Spleen (tissue), 11 donors: ENCODE data around the gene PLAAT3. TPM values are rescaled to one million over a fixed set of nuclear protein-coding genes. Genes with fewer than 3 reads are reported as not detected.
"Not testable (repeated sequence)": the region's sequence is repeated elsewhere in the genome, so short reads cannot be mapped to it uniquely, and the experiment has no call there.

Experiments
- DNase-seq: peaks from one replicate; pipeline ENCODE4 v3.0.0-alpha.2; 2020
- H3K27ac ChIP-seq, 8 donors: fragments of 200-600 bp; sonication (generic) in 7 of 8; 1 replicate in 4 of 8; 2 replicates in 4 of 8; pipeline versions ENCODE4 v1.5.0 to v1.8.0; 2016 to 2021; ENCODE audit warnings: inconsistent platforms in 4 of 8, mild to moderate bottlenecking in 4 of 8, moderate library complexity in 1 of 8
- H3K27me3 ChIP-seq, 7 donors: fragments of 200-600 bp; sonication (generic) in 6 of 7; replicated peaks in 1 of 7; 1 replicate in 4 of 7; 2 replicates in 3 of 7; pipeline versions ENCODE4 v1.5.0 to v1.8.0; 2016 to 2021; ENCODE audit warnings: inconsistent platforms in 3 of 7, mild to moderate bottlenecking in 1 of 7
- H3K36me3 ChIP-seq, 6 donors: fragments of 200-600 bp; sonication (generic) in 5 of 6; 1 replicate in 4 of 6; 2 replicates in 2 of 6; pipeline versions ENCODE4 v1.5.0 to v1.8.0; 2016 to 2021; ENCODE audit warnings: inconsistent platforms in 2 of 6
- H3K4me1 ChIP-seq, 6 donors: fragments of 200-600 bp; sonication (generic) in 5 of 6; 1 replicate in 3 of 6; 2 replicates in 3 of 6; pipeline versions ENCODE4 v1.5.0 to v1.8.0; 2016 to 2021; ENCODE audit warnings: inconsistent platforms in 3 of 6
- H3K4me3 ChIP-seq, 8 donors: fragments of 200-600 bp; sonication (generic) in 7 of 8; 1 replicate in 4 of 8; 2 replicates in 4 of 8; pipeline versions ENCODE4 v1.5.0 to v1.8.0; 2016 to 2021; ENCODE audit warnings: inconsistent platforms in 4 of 8, mild to moderate bottlenecking in 4 of 8, moderate library complexity in 2 of 8
- H3K9me3 ChIP-seq, 8 donors: fragments of 200-600 bp; sonication (generic) in 7 of 8; 1 replicate in 4 of 8; 2 replicates in 4 of 8; pipeline versions ENCODE4 v1.5.0 to v1.8.0; 2016 to 2021; ENCODE audit warnings: inconsistent platforms in 4 of 8
- POLR2A ChIP-seq, 3 donors: fragments of 450-650 bp; IDR thresholded peaks; one replicate each; pipeline ENCODE4 v1.5.1; 2017; ENCODE audit warnings: antibody characterized with exemption in 3 of 3, mild to moderate bottlenecking in 1 of 3
- POLR2AphosphoS5 ChIP-seq, 3 donors: sonication (generic); formaldehyde crosslinking; IDR thresholded peaks; one replicate each; pipeline ENCODE4 v1.5.1; 2017; ENCODE audit warnings: antibody characterized with exemption in 3 of 3
- WGBS, 5 donors: extraction: QIAGEN DNeasy Blood & Tissue Kit in 3 of 5; methylation state at CpG; one replicate each; pipeline versions ENCODE4 v1.1.5 to v1.1.7; 2013 to 2018; 5-methylcytosine and 5-hydroxymethylcytosine counted together
- intact Hi-C: fragments of 100-400 bp; cut with DNase I; formaldehyde crosslinking; loops from one replicate; pipeline ENCODE4 v1.15.0; 2023; ENCODE audit warnings: low total_unique reads
- polyA plus RNA-seq, 3 donors: library from polyadenylated mRNA; stranded (reverse); fragments of 200-250 nt; gene quantifications; one replicate each; pipeline ENCODE4 v1.2.1, GENCODE V29; 2013
- total RNA-seq, 7 donors: library from RNA; depleted of rRNA in 3 of 7; stranded (reverse); fragments of >200 nt in 3 of 7; fragmentation: NEBNext Ultra II Directional in 4 of 7; extraction: Animal tissue kit (Norgen Biotek cat#: 25700) in 4 of 7; gene quantifications; one replicate each; pipeline versions ENCODE4 v1.1.0 to v1.2.1, GENCODE V29; 2016 to 2021
- TF ChIP-seq, protein P1 (sequence below), 11 experiments: fragments of 200-600 bp in 7 of 11; fragments of 450-650 bp in 4 of 11; sonication (generic) in 4 of 11; IDR thresholded peaks in 8 of 11; conservative IDR thresholded peaks in 3 of 11; 1 replicate in 7 of 11; 2 replicates in 4 of 11; pipeline versions ENCODE4 v1.4.0 to v1.8.0; 2016 to 2021; ENCODE audit warnings: antibody characterized with exemption in 11 of 11, inconsistent platforms in 4 of 11, mild to moderate bottlenecking in 1 of 11
- donor health status: healthy with polysubstance abuse.
- donor health status: DM: no; HTN: no; CAD: no; lungs with moderate emphysema.
- donor health status: DM: no; HTN: no; CAD: no.
- donor health status: Bipolar disorder and iron deficiency.
- donor health status: healthy.
- donor health status: DM: no; HTN: no; CAD: no.
- donor health status: DM: yes; HTN: yes; CAD: no.

The PLAAT3 gene
- total and polyA plus RNA-seq, 10 donors: 14.5 to 35.1 (median 24.7) TPM

DNA sequence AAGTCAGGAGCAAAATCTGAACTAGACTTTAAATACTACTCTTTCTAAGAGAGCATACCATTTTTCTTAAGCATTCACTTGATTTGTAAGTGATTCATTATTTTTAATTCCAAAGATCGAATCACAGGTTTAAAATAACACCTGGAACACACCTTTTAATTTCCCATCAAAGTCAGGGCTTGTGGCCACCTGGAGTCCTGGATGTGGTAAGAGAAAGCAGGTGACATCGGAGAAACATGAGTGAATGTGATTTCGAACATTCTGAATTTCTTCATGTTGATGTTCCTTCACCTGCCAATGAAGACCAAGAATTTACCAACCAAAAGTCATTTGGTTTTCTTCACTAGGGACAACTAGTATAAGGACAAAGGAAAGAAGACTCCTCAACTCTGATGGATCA, 29.0 kb upstream of the PLAAT3 start:
- H3K9me3 ChIP-seq: no peaks in the 10 kb centered on the region
- H3K4me3 ChIP-seq: no peak overlapping the region
- H3K27me3 ChIP-seq: no peaks in the 10 kb centered on the region
- H3K4me1 ChIP-seq: peaks cover 0 to 13% (median 0%) of the 10 kb centered on the region in 6 donors
- H3K27ac ChIP-seq: no peak overlapping the region
- no peak for DNase-seq
- 95 to 98% (median 97%) methylated on average over 3 of the region's 3 CpGs for WGBS, 5 donors
- intact Hi-C loops: no loop called here
- TF ChIP-seq, protein P1, sequence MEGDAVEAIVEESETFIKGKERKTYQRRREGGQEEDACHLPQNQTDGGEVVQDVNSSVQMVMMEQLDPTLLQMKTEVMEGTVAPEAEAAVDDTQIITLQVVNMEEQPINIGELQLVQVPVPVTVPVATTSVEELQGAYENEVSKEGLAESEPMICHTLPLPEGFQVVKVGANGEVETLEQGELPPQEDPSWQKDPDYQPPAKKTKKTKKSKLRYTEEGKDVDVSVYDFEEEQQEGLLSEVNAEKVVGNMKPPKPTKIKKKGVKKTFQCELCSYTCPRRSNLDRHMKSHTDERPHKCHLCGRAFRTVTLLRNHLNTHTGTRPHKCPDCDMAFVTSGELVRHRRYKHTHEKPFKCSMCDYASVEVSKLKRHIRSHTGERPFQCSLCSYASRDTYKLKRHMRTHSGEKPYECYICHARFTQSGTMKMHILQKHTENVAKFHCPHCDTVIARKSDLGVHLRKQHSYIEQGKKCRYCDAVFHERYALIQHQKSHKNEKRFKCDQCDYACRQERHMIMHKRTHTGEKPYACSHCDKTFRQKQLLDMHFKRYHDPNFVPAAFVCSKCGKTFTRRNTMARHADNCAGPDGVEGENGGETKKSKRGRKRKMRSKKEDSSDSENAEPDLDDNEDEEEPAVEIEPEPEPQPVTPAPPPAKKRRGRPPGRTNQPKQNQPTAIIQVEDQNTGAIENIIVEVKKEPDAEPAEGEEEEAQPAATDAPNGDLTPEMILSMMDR (IDR thresholded peaks at IDR 0.05 in 8 of 11, conservative IDR thresholded peaks at IDR 0.05 in 3 of 11): no peak
- TF ChIP-seq POLR2AphosphoS5 (IDR thresholded peaks at IDR 0.05): no peak
- H3K36me3 ChIP-seq: peaks cover 0 to 95% (median 42%) of the 10 kb centered on the region in 6 donors

GRCh38 chr11:63641727-63642126, 27.5 kb upstream of the PLAAT3 start:
- TF ChIP-seq, protein P1 (IDR thresholded peaks at IDR 0.05 in 8 of 11, conservative IDR thresholded peaks at IDR 0.05 in 3 of 11): no peak
- TF ChIP-seq POLR2A (IDR thresholded peaks at IDR 0.05): no peak
- no peak for TF ChIP-seq POLR2AphosphoS5 (IDR thresholded peaks at IDR 0.05)
- H3K27ac ChIP-seq: peak overlapping the region in 1 of 8 donors; percentile 11
- DNase-seq: no peak
- intact Hi-C loops: no loop called here
- H3K27me3 ChIP-seq: no peaks in the 10 kb centered on the region
- H3K36me3 ChIP-seq: peaks cover 0 to 92% (median 46%) of the 10 kb centered on the region in 6 donors
- no peak overlapping the region for H3K4me3 ChIP-seq
- no peaks in the 10 kb centered on the region for H3K9me3 ChIP-seq
- peaks cover 0 to 13% (median 0%) of the 10 kb centered on the region in 6 donors for H3K4me1 ChIP-seq

DNA sequence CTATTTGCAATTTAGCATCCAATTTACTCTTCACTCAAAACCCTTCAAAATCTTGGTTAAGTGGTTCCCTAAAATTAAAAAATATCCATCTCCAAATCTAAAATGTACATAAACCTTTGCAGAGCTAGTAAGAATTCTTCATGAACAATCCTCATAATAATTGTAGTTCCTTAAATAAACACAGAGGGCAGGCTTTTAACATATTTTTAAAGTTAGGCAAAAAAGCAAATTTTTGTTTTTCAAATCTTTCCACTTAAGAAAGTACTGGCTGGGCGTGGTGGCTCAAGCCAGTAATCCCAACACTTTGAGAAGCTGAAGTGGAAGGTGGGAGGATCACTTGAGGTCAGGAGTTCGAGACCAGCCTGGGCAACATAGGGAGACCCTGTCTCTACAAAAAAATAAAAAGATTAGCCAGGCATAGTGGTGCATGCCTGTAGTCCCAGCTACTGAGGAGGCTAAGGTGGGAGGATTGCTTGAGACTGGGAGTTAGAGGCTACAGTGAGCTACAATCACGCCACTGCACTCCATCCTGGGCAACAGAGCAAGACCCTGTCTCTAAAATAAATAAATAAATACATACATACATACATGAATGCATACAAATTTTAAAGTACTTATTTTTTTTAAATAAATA, 25.1 kb upstream of the PLAAT3 start:
- WGBS, 5 donors: 70 to 74% (median 72%) methylated on average over 3 of the region's 3 CpGs
- intact Hi-C loops: no loop called here
- no peaks in the 10 kb centered on the region for H3K27me3 ChIP-seq
- no peak for TF ChIP-seq POLR2A (IDR thresholded peaks at IDR 0.05)
- TF ChIP-seq, protein P1 (IDR thresholded peaks at IDR 0.05 in 8 of 11, conservative IDR thresholded peaks at IDR 0.05 in 3 of 11): peak in 9 of 11 experiments; percentile 23 to 60 (median 47)
- H3K4me1 ChIP-seq: peaks cover 0 to 13% (median 2%) of the 10 kb centered on the region in 6 donors
- H3K4me3 ChIP-seq: no peak overlapping the region
- DNase-seq: no peak
- H3K36me3 ChIP-seq: peaks cover 4 to 92% (median 46%) of the 10 kb centered on the region in 6 donors
- no peak overlapping the region for H3K27ac ChIP-seq
- H3K9me3 ChIP-seq: no peaks in the 10 kb centered on the region

GRCh38 chr11:63638436-63638835, 24.2 kb upstream of the PLAAT3 start:
- H3K27me3 ChIP-seq, H3K27ac ChIP-seq, DNase-seq, H3K9me3 ChIP-seq, intact Hi-C loops, H3K4me3 ChIP-seq: not testable (repeated sequence)
- 94 to 99% (median 96%) methylated on average over 8 of the region's 8 CpGs for WGBS, 5 donors
- peaks cover 4 to 92% (median 49%) of the 10 kb centered on the region in 6 donors for H3K36me3 ChIP-seq
- peaks cover 0 to 13% (median 2%) of the 10 kb centered on the region in 6 donors for H3K4me1 ChIP-seq
